ENCODE data around the gene VAV1. TPM values are rescaled to one million over a fixed set of nuclear protein-coding genes. Genes with fewer than 3 reads are reported as not detected.

Gene VAV1
- total and polyA plus RNA-seq, 9 of the 15 experiments (the other 6 are each of a cell fraction or from before 2014, with no cell fraction given) = 0.46 to 20.1 (median 11.1) TPM

DNA sequence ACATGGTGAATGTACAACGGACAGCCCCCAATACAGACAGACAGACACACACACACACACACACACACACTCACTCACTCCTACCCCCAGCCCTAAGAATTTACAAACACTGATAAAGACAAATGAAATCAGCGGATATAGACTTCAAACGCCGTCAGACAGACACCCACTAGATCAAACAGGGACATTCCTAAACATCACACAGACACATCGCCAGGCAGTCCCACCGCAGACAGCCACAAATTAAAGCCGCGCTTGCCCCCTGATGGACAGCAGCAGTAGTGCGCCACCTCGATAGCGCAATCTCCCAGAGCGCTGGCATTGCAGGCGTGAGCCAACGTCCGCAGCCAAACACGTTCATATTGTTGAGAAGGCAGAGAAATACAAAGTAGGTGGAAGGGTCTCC, 90.2 kb downstream of the VAV1 start (continued):
- TF ChIP-seq ZNF561 (CRISPR knock-in tag; conservative IDR thresholded peaks at IDR 0.05) (no peak), RAD21 (CRISPR knock-in tag; conservative IDR thresholded peaks at IDR 0.05 in 1 of 2, IDR thresholded peaks at IDR 0.05 in 1 of 2) (peak; percentile 88 to 95), MCM2 (IDR thresholded peaks at IDR 0.05; ENCODE audit: low read depth) (no peak), ZNF589 (CRISPR knock-in tag; IDR thresholded peaks at IDR 0.05; ENCODE audit: low read depth) (0 out of 2 replicates have a peak, but pooled peaks have one; percentile 46), TEAD4 (IDR thresholded peaks at IDR 0.05; ENCODE audit: low read length) (0 out of 2 replicates have a peak, but pooled peaks have one; percentile 38), TEAD4 (CRISPR knock-in tag; IDR thresholded peaks at IDR 0.05; ENCODE audit: borderline replicate concordance) (no peak), CBFA2T2 (conservative IDR thresholded peaks at IDR 0.05) (no peak), NFRKB (IDR thresholded peaks at IDR 0.05; ENCODE audit: low read depth) (no peak), HNRNPLL (IDR thresholded peaks at IDR 0.05; ENCODE audit: low read depth, low read length, poor library complexity, severe bottlenecking) (peak; percentile 11), C11orf30 (IDR thresholded peaks at IDR 0.05; ENCODE audit: low read depth) (no peak), HNRNPL (IDR thresholded peaks at IDR 0.05; ENCODE audit: low read depth, low read length) (no peak), HDAC8 (tag; IDR thresholded peaks at IDR 0.05) (no peak), TBL1XR1 (IDR thresholded peaks at IDR 0.05; ENCODE audit: low read length in 2 of 2) (0 out of 4 replicates have a peak, but pooled peaks of 1 of the 2 experiments have one; percentile 34), DIDO1 (tag; IDR thresholded peaks at IDR 0.05; ENCODE audit: low read depth) (no peak), ZBTB8A (IDR thresholded peaks at IDR 0.05; ENCODE audit: partially characterized antibody) (no peak), PCBP1 (IDR thresholded peaks at IDR 0.05; ENCODE audit: low read depth, low read length, poor library complexity, severe bottlenecking) (no peak), IFI16 (CRISPR knock-in tag; IDR thresholded peaks at IDR 0.05) (no peak), NCOR1 (IDR thresholded peaks at IDR 0.05) (peak; percentile 47; the same call in 1 of the 2 replicates), BMI1 (IDR thresholded peaks at IDR 0.05; ENCODE audit: low read length) (no peak)
- TF ChIP-seq, protein P1, sequence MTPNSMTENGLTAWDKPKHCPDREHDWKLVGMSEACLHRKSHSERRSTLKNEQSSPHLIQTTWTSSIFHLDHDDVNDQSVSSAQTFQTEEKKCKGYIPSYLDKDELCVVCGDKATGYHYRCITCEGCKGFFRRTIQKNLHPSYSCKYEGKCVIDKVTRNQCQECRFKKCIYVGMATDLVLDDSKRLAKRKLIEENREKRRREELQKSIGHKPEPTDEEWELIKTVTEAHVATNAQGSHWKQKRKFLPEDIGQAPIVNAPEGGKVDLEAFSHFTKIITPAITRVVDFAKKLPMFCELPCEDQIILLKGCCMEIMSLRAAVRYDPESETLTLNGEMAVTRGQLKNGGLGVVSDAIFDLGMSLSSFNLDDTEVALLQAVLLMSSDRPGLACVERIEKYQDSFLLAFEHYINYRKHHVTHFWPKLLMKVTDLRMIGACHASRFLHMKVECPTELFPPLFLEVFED (CRISPR knock-in tag; conservative IDR thresholded peaks at IDR 0.05) = peak; percentile 75
- TF ChIP-seq, protein P2, sequence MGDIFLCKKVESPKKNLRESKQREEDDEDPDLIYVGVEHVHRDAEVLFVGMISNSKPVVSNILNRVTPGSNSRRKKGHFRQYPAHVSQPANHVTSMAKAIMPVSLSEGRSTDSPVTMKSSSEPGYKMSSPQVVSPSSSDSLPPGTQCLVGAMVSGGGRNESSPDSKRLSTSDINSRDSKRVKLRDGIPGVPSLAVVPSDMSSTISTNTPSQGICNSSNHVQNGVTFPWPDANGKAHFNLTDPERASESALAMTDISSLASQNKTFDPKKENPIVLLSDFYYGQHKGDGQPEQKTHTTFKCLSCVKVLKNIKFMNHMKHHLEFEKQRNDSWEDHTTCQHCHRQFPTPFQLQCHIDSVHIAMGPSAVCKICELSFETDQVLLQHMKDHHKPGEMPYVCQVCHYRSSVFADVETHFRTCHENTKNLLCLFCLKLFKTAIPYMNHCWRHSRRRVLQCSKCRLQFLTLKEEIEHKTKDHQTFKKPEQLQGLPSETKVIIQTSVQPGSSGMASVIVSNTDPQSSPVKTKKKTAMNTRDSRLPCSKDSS (IDR thresholded peaks at IDR 0.05; ENCODE audit: low read depth, partially characterized antibody) = no peak
- TF ChIP-seq, protein P3, sequence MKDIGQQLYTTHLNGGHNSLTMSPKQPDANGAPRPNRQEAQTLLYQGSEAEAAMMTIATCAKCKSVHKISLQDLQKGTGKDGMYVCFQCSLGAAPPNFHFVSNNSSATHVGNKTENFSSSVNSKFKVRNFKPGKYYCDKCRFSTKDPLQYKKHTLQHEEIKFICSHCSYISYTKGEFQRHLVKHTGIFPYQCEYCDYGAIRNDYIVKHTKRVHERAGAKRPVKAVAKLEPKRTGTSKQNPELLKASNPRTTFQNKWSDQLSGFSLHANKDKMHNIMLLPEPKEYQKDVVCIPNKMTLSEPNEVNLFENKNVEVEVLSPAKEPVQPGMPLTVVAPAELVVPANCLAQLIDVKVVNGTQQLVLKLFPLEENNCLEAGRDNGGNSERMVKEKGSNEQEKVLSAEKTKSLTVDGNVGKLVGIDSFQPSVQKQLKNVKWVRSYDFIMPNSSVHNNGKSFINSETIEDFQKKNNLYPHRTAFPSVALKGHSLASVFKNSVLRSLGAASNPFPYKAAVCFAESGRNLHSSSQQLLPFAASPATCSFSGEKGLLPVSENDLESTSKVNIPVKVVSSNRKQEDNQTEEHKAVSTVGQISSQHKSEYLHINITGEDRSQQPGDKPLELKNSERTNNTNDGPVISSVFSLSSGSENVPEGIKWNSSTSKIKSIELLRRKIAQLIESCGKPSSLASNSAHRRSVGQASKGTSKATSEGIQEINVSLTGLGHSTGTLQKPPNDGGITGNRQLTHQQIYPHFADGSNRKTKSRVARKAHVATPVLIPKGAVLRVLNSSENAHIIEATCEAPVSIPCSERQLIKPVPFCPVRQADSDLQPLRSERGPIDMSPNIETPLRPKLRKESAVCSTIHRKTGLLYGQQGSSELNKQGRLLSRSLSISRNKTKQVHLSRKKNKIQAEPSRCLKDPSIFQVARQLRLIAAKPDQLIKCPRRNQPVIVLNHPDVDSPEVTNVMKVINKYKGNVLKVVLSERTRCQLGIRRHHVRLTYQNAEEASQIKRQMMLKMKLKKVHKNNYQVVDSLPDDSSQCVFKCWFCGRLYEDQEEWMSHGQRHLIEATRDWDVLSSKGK (CRISPR knock-in tag; IDR thresholded peaks at IDR 0.05) = no peak

All from K562 (cell line).